HG02938 (cell line): Measurements from ENCODE around the gene LHPP.

ENCODE experiments used
- ATAC-seq: cut with Tn5 transposase; IDR thresholded peaks from one replicate; pipeline ENCODE4 v1.9.1; 2021; ENCODE audit warnings: mild to moderate bottlenecking, moderate library complexity; ENCODE audit not compliant: unreplicated experiment

LHPP gene

GRCh38 chr10:124446830-124447750 lies 14.5 kb upstream of the LHPP start:
- no peak for ATAC-seq

GRCh38 chr10:124447751-124448466 lies 13.7 kb upstream of the LHPP start:
- no peak for ATAC-seq

- ATAC-seq = no peak
These were observed 12.9 kb upstream of the LHPP start for GRCh38 chr10:124448696-124449169.

GRCh38 chr10:124449170-124450011 lies 12.2 kb upstream of the LHPP start:
- ATAC-seq = no peak

GRCh38 chr10:124450012-124450782 lies 11.4 kb upstream of the LHPP start, which contains the start of gene NKX1-2:
NKX1-2 (minus strand) TSS chr10:124450035; CDS start chr10:124449943, 92 bp downstream.
- ATAC-seq = no peak

GRCh38 chr10:124450783-124451057 lies 10.9 kb upstream of the LHPP start:
- ATAC-seq = no peak

- no peak for ATAC-seq
These were observed 10.3 kb upstream of the LHPP start for GRCh38 chr10:124451276-124451675.

- ATAC-seq = no peak
These were observed 7.5 kb upstream of the LHPP start for GRCh38 chr10:124453960-124454610.

GRCh38 chr10:124455441-124455840 lies 6.2 kb upstream of the LHPP start:
- ATAC-seq = no peak

- no peak for ATAC-seq
These were observed 3.1 kb upstream of the LHPP start for GRCh38 chr10:124458473-124458872.

GRCh38 chr10:124458889-124459288 lies 2.7 kb upstream of the LHPP start:
- ATAC-seq = no peak

- ATAC-seq = no peak
These were observed 2.2 kb upstream of the LHPP start for GRCh38 chr10:124459395-124459794.

- ATAC-seq = no peak
These were observed 1.5 kb upstream of the LHPP start for GRCh38 chr10:124460144-124460543.

GRCh38 chr10:124462348-124462695 lies 699 bp downstream of the LHPP start:
- no peak for ATAC-seq

GRCh38 chr10:124464028-124464965 lies 2.7 kb downstream of the LHPP start:
- no peak for ATAC-seq

- peak; percentile 38 for ATAC-seq
These were observed 3.6 kb downstream of the LHPP start for GRCh38 chr10:124465003-124465776.

- no peak for ATAC-seq
These were observed 4.3 kb downstream of the LHPP start for GRCh38 chr10:124465777-124466488.
